Renal pelvis (tissue), 4 donors: ENCODE measurements around the gene CUL7. TPM values are rescaled to one million over a fixed set of nuclear protein-coding genes. Genes with fewer than 3 reads are reported as not detected.
"Not testable (repeated sequence)": the region's sequence is repeated elsewhere in the genome, so short reads cannot be mapped to it uniquely, and the experiment has no call there.

ENCODE experiments used
- DNase-seq: peaks from one replicate; pipeline ENCODE4 v3.0.0-alpha.2; 2013
- polyA plus RNA-seq, 3 donors: library from polyadenylated mRNA; unstranded; fragments of 120-200 nt; gene quantifications; one replicate each; pipeline ENCODE4 v1.2.1, GENCODE V29; 2013; ENCODE audit not compliant: insufficient read length in 3 of 3

CUL7 gene
- polyA plus RNA-seq, 3 donors, result 55.9 to 62.2 (median 59.2) TPM

DNA sequence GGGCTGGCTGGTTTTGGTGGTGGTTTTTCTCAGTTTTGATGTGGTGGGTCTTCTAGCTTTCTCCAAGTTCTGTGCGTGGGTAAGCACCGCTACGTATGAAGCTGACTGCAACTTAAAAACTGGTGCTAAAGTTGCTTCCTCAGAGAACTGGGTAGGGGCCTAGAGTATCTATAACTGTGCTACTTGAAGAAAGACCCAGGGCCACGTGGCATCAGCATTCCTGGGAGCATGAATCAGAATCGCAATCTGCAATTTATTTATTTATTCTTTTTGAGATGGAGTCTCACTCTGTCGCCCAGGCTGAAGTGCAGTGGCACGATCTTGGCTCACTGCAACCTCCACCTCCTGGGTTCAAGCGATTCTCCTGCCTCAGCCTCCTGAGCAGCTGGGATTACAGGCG lies 28.3 kb upstream of the CUL7 start:
- not testable (repeated sequence) for DNase-seq

DNA sequence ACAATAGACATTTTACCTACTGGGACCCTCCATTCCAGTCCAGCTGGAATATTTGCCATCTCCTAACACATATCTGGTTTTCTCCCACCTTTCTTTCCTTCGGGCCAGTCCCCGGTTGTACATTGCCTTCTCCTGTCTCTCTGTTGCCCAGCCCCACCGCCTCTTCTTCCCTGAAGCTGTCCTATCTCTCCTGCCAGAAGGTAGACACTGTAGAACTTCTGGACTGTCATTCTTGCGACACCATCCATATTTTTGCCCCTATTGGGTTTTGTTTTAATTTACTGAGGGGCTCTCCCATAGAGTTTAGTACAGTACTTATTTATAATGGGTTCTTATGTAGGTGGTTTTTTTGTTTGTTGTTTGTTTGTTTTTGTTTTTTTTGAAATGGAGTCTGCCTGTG lies 27.4 kb upstream of the CUL7 start:
- DNase-seq, result no peak

DNA sequence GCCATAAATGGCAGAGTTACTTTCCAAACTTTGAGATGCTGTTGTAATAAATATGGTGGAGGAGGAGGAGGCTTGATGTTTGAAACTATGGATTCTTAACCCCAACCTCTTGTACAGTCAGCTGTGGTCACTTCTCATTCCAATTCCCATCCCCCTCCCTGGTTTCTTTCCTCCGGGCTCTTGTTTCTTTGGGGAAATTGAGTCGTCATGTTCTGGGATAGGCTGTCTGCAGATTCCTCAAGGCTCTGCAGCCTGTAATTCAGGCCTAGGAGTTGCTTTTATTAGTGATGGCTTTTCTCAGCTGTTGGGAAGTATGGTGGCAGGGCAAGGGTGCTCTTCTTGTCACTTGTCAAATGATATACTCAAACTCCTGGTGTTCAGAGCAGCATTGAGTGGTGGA lies 25.0 kb upstream of the CUL7 start:
- no peak for DNase-seq

DNA sequence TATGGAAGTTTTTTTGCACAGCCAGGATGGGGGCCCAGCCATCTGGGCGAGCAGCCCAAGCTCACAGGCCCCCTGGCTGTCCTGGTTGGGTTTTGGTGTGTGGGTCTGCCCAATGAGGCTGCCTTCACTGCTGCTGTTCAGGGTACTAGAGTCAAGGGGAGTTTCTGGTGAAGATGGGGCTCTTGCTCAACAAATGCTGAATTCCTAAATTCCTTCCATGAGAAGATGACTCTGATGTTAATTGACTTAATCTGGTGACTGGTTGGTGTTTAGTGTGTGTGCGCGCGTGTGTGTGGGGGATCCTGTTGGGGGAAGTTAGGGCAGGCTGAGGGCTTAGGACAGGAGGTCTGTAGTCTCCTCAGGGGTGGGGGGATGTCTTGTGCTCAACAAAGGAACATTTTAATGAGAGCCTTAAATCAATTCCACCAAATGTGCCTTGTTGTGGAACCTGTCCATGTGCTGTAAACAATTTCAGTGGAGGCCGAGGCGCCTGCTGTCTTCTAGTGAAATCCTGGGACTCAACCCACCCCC lies 24.4 kb upstream of the CUL7 start:
- peak; percentile 60 for DNase-seq

DNA sequence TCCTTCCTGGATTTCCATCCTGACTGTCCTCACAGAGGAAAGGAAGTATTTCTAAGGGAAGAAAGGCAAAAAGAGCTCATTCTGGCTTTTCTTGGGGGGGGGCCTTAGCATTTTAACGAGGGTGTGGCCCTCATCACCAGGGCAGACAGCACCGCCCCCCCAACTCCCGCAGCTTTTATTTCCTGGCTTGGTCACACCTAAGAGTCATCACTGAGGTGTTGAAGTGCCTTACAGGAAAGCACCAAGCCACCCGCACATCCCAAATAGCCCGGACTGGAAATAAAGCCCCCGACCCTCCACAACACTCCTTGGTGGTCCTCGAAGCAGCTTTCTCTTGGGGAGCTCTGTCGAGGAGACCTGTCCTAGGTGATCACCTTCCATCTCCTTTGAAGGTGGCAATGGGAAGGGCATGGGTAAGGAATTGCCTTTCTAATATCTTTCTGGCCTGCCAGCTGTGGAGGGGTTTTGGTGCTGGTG lies 23.7 kb upstream of the CUL7 start:
- DNase-seq, result no peak

DNA sequence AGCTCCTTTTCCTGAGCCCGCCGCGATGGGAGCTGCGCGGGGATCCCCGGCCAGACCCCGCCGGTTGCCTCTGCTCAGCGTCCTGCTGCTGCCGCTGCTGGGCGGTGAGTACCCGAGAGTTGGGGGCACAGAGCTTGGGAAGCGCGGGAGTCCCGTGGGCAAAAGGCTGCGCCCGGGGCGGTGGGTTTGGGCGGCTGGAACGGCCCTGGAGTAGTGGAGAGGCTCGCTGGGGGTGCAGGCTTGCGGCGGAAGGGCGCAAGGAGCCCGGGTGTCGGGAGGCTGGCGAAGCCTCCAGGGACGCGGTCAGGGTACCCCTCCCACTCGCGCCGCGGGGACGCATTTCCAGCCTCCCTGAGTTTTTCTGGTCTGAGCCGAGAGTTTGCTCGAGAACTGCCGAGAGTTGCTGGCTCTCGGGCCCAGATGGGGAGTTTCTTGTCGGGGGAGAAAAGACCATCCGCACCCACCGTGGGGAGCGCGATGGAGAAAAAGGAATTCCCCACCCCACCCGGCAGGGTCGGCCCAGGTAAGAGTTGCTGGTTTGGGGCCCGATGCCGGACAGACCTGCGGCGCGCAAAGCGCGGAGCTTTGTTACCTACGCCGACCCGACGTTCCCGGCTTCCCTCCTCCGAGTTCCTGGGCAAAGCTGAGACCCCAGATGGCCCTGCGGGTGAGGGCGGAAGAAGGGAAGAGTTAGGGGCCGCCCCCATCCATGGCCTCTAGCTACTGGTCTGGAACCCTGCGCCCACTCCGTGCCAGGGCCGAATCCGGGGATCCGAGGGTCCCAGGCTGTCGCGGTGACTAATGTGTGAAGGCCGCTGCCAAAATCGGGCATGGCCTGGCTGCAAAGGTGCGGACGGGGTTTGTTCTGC lies 23.0 kb upstream of the CUL7 start:
- DNase-seq, result peak; percentile 71

DNA sequence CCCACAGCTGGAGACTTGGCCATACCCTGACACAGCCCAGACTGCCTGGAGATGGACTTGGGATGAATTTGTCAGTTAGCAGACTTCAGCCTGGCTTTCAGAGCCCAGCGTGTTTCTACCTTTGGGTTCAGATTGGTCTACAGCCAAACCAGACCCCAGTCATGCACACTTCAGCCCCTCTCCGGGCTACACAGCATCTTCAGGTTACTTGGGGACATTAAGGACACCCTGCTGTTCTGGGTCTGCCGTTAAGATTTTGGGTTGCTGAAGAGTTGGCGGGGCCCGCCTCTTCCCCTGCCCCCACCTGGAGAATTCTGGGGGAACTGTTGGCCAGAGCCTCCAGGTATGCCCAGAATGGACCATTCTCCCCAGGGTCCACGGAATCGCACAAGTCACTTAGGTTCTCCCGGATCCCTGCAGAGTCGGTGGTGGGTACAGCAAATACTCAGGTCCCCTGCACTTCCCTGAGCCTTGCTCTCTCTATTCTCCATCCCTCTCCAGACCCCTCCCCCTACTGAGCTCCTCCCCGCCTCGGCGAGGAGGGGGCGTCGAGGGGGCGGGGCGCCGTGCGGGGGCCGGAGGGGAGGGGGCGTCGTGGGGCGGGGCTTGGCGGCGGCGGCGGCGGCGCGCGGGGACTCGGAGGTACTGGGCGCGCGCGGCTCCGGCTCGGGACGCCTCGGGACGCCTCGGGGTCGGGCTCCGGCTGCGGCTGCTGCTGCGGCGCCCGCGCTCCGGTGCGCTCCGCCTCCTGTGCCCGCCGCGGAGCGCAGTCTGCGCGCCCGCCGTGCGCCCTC lies 22.2 kb upstream of the CUL7 start, which contains the start of gene PTK7:
Gene PTK7, plus strand, starts transcription at position 645 of the 794 bp plus-strand sequence. CDS start 175 bp downstream, outside the sequence.
- peak; percentile 87 for DNase-seq

DNA sequence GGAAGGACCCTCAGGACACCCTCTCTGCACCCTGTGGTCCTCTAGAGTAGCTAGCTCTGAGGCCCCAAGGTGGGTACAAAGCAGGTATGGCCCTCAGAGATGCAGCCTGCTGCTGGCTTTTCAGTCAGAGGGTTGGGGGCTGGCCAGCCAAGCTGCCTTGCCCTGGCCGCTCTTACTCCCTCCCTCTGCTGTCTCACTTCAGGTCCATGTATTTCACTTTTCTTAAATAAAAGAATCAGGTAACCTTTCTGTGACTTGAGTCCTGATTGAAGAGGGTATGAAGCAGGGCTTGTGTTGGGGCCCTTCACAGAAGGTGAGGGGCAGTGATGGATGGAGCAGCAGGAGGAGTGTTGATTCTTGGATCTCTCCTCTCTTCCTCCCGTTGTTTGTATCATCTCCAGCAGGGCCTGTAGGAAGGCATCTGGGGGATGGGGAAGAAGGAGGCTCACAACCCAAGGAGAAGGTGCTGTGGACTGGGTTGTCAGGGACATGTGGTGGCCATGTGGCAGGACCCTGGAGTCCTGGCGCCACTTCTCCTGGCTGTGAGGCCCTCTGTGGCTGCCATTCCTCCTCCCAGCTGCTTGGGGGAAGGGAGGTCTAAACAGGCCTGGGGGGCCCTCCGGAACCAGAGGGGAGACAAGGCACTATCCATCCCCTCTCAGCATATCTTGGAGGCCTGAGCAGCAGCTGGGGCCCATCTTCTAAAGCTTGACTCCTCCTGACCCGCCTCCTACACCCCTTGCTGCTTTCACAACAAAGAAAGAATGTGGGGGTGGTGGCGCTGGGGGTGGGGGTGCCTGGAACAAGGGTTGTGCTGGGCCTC lies 21.4 kb upstream of the CUL7 start:
- peak; percentile 90 for DNase-seq

DNA sequence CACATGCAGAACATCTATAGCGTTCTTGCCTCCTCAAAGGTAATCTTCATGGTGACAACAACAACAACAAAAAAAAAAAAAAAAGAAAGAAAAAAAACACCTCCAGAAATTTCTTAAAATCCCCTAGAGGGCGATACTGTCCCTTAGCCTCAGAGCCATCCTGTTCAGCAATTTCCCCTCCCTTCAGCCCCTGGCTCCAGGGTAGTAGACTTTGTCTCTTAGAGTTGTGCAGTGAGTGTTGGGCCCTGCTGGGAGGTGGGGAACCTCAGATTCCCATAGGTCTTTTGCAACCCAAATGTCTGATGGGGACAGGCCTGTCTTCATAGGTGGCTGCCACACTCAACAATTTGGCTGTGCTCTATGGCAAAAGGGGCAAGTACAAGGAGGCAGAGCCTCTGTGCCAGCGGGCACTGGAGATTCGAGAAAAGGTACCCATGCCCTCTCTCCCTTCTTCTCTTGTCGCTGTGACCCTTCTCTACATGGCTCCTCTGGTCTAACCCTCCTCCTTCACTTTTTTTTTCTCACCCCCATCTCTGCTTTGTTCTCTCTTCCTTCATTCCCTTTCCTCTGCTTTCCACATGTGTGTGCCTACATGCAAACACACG lies 16.5 kb upstream of the CUL7 start:
- peak; percentile 78 for DNase-seq

DNA sequence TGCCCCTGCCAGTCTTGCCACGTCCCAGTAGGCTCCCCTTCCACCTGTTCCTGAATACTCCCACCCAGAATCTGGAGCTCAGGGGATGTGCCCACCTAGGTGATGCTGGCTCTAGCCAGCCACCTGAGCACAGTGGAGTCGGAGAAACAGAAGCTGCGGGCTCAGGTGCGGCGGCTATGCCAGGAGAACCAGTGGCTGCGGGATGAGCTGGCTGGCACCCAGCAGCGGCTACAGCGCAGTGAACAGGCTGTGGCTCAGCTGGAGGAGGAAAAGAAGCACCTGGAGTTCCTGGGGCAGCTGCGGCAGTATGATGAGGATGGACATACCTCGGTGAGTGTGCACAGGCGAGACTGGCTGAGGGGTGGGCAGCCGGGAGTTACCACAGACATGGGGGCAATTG lies 9.2 kb upstream of the CUL7 start:
- no peak for DNase-seq

DNA sequence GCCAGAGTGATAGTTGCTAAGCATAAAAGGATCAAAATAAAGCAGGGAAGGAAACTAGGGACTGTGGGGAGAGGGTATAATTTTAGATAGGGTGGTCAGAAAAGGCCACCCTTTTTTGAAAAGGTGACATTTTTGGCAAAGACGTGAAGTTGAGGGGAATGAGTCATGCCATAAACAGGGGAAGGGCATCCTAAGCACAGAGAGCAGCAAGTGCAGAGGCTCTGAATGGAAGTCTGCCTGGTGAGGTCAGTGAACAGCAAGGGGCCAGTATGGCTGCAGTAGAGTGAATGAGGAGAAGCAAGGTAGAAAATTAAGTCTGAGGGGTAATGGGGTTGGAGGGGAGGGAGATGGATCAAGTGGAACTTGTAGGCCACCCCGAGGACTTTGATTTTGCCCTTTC lies 8.2 kb upstream of the CUL7 start:
- DNase-seq, result no peak

DNA sequence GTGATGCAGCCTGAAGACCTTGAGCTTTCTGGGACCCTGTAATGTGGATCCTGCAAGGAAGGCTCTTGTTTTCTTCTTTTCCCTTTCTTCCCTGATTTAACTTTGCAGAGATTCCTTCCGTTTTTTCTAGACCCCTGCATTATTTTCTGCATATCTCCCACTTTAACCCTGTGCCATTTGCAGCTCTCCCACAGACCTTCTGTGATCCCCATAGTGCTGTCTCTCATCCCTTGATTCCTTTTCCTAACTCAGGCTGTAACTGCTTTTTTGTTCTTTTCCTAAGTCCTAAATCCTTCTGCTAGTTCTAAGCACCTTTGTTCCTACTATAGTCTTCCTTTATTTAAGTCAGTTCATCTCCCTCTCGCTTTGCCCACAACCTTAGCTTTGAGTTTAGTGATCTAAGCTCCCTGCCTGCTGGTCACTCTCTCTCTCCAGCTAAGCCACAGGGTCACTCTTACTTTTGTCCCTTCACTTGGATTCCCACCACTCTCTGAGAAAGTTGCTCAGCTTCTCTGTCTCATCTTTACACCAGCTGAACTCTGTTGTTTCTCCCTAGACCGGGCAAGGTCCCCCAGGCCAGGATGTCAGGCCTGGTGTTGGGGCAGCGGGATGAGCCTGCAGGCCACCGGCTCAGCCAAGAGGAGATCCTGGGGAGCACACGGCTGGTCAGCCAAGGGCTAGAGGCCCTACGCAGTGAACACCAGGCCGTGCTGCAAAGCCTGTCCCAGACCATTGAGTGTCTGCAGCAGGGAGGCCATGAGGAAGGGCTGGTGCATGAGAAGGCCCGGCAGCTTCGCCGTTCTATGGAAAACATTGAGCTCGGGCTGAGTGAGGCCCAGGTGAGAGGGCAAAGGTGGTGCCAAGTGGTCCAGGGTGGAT lies 7.3 kb upstream of the CUL7 start:
- DNase-seq, result no peak

DNA sequence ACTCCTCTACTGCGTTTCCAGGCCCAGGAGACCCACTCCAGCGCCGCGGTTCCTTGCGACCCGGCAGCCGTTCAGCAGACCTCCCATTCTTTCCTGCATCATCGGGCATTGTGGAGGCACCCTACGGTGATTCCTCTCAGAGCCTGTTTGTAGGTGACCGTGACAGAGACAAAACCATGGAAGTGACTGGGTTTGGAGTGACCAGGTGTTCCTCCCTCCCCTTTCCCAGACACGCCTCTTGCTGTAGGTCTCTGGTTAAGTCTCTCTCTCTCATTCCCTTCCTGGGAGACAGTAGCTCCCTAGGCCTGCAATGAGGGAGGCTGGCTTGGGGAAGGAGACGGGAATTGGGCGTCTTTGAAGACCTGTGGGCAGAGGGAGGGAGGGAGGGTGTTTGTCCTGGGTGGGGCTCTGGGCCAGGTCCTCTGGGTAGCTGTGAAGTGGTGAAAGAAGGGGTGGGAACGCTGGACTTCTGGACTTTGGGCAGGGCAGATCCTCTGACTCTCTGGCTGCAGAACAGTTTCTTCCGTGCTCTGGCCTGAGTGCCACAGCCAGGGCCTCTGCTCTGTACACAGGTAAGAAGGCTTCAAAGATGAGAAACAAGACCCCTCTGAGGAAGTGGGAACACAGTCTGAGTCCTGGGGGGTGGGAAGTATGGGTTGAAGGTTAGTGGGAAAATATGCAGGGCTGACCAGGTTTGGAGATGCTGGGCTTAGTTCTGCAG lies 6.5 kb upstream of the CUL7 start:
- DNase-seq, result no peak

DNA sequence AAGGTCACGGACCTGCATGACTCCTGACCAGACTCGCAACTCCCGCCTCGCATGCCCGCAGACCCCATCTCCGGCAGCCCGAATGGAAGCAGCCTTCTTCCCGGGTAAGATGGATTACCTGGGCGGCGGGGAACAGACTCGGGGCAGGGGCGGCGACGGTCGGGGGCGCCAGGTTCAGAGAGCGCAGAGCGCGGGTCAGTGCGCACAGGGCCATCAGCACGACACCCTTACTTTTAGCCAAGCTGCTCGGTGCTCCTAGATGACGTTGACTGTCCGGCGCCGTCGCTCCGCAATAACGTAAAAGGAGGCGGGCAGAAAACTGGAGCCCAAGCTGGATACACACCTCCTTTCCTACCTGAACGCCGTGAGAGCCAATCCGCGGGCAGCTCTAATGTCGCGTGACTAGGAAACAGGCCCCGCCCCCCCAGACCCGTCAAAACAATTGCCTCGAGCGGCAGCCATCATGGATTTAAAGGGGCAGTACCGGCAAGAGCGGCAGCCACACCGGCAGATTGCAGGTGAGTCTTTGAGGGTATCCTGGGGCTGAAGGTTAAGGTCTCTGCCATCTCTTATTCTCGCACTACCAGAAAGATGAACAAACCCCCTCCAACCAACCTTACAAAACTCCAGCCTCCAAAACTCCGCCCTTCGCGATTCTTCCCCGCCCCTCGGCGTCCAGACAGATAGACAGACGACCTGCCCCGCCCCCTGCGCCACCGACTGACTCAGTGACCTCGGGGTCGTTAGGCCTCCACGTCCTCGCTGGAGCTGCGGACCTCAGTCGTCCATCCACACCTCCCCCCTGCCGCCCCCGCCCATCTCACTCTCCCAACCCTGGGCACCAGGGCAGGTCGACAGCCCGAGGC lies 5.8 kb upstream of the CUL7 start, which contains the start of the genes KLC4 and MRPL2:
Gene KLC4, plus strand, starts transcription at position 464 of the 866 bp plus-strand sequence. CDS start 1,705 bp downstream, outside the sequence.
Gene MRPL2, minus strand, starts transcription at position 267 of the 866 bp plus-strand sequence. Its CDS starts 53 bp downstream, at position 214.
- peak; percentile 99 for DNase-seq

DNA sequence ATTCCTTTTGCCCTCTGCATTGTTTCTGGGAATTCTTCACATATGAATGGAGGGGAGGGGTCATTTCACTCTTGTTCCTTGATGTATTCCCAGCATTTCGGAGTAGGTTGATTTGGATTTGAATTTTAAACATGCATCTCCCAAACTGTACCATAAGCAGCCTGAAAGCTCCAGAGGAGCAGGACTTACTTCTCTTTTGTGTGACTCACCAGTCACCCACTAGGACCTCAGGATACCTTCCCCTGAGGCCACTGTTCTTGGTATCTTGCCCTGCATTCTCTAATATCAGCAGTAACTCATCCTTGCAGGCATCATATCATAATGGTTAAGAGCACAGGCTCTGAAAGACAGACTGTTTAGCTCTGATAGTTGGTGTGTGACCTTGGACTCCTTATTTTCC lies 4.9 kb upstream of the CUL7 start:
- no peak for DNase-seq

DNA sequence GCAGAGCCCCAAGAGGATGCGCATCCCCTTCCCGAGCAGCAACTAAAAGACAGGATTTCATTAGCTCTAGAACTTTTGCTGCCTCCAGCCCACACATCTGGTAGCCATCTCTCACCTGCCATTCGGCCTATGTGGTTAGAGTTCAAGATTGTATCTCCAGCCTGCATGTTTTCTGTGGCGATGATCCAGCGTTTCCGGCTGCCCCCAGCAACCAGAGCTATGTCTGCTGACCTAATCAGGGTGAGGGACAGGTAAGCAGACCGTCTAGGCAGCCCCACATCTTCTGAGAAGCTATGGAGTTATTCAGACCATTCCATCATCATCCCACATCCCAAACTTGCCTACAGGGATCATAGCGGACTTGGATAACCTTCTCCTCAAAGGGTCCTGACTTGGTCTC lies 2.3 kb upstream of the CUL7 start:
- DNase-seq, result no peak

DNA sequence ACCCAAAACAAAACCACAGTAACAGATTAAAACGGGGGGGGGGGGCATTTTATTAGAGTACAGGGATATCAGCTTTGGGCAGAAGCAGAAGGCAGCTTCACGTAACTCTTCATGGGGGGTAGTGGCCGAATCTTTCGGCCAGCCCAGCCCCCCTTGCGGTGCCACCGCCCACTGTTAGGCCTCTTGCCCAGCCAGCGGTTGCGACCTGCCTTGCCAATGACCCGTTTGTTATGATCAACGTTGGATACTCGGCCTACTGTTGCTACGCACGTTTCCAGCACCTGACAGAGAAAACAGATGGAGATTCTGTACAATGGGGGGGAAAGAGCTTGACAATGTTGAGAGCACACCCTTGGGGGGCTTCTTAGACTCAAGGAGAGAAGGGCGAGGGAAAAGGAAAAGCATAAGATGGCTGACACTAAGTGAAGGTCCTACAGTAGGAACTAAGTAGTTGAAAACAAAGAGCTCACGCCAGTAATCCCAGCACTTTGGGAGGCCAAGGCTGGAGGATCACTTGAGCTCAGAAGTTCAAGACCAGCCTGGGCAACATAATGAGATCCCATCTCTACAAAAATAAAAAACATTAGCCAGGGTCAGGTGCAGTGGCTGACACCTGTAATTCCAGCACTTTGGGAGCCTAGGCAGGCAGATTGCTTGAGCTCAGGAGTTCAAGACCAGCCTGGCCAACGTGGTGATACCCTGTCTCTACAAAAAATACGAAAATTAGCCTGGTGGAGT lies 724 bp upstream of the CUL7 start:
- no peak for DNase-seq
